ENCODE results near the gene JSRP1. TPM values are rescaled to one million over a fixed set of nuclear protein-coding genes. Genes with fewer than 3 reads are reported as not detected.

The JSRP1 gene
- polyA plus RNA-seq, 1 of the 3 experiments (the other 2 are of a cell fraction): 0.76 TPM

DNA sequence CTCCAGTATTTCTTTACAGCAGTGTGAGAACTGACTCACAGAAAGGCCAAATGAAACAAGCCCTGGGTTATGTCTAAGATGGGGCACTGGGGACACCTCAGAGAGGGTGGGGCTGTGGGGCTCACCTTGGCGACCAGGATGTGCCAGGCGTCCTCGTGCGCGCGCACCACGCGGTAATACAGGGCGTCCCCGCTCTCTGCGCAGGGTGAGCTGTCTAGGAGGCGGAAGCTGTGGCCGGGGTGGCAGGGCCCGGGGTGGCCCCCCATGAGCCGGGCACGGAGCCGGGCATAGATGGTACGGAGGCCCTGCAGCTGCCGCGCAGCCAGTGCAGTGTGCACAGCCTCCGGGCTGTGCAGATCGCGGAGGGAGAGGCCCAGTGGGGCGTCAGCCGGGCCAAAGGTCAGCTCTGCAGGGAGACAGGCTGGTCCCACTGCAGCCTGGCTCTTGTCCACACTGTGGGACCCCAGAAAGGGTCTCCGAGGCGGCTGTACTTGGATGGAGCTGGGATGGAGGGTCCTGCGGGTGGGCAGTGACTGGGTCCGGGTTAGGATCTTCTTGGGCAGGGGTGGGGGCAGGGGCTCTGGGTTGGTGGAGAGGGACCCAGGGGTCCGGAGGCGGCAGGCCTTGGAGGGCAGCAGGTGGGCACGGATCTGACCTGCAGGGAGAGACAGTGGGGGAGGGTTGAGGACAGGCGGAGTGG is 22.4 kb upstream of the JSRP1 start:
- TF ChIP-seq RXRA (IDR thresholded peaks at IDR 0.05; ENCODE audit: borderline replicate concordance, low read depth): no peak
- no peak for TF ChIP-seq GATA2 (CRISPR knock-in tag; IDR thresholded peaks at IDR 0.05)
- TF ChIP-seq GABPA (IDR thresholded peaks at IDR 0.05; ENCODE audit: low read depth): no peak
- no peak for TF ChIP-seq TEAD4 (IDR thresholded peaks at IDR 0.05; ENCODE audit: borderline replicate concordance, insufficient read depth)
- TF ChIP-seq CHD2 (IDR thresholded peaks at IDR 0.05; ENCODE audit: low read length, partially characterized antibody): no peak
- TF ChIP-seq, protein P1, sequence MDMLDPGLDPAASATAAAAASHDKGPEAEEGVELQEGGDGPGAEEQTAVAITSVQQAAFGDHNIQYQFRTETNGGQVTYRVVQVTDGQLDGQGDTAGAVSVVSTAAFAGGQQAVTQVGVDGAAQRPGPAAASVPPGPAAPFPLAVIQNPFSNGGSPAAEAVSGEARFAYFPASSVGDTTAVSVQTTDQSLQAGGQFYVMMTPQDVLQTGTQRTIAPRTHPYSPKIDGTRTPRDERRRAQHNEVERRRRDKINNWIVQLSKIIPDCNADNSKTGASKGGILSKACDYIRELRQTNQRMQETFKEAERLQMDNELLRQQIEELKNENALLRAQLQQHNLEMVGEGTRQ (IDR thresholded peaks at IDR 0.05; ENCODE audit: borderline replicate concordance, low read depth, low read length): no peak
- no peak for TF ChIP-seq RCOR1 (IDR thresholded peaks at IDR 0.05; ENCODE audit: low read length)
- no peak for TF ChIP-seq NRF1 (IDR thresholded peaks at IDR 0.05; ENCODE audit: low read depth, low read length)
- TF ChIP-seq FOSL2 (IDR thresholded peaks at IDR 0.05; ENCODE audit: borderline replicate concordance, low read depth): no peak
- TF ChIP-seq, protein P2, sequence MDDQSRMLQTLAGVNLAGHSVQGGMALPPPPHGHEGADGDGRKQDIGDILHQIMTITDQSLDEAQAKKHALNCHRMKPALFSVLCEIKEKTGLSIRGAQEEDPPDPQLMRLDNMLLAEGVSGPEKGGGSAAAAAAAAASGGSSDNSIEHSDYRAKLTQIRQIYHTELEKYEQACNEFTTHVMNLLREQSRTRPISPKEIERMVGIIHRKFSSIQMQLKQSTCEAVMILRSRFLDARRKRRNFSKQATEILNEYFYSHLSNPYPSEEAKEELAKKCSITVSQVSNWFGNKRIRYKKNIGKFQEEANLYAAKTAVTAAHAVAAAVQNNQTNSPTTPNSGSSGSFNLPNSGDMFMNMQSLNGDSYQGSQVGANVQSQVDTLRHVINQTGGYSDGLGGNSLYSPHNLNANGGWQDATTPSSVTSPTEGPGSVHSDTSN (IDR thresholded peaks at IDR 0.05): no peak
- TF ChIP-seq, protein P3, sequence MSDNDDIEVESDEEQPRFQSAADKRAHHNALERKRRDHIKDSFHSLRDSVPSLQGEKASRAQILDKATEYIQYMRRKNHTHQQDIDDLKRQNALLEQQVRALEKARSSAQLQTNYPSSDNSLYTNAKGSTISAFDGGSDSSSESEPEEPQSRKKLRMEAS (IDR thresholded peaks at IDR 0.05; ENCODE audit: low read depth): no peak
- peak; percentile 28 for DNase-seq
- Histone ChIP-seq H3K4me3 (ENCODE audit: low read depth in 2 of 2, low read length in 1 of 2) (no peak overlapping the region), H3K27ac (ENCODE audit: low read depth in 2 of 2, low read length in 1 of 2) (no peak overlapping the region), H3K9me2 (no peaks in the 10 kb centered on the region), H3K4me2 (no peak overlapping the region), H3K79me2 (ENCODE audit: insufficient read depth) (peaks cover 21% of the 10 kb centered on the region), H3K4me1 (ENCODE audit: control insufficient read depth in 1 of 2, insufficient read depth in 2 of 2, low read depth in 1 of 2, low read length in 1 of 2) (peaks cover 0 to 16% of the 10 kb centered on the region in 2 experiments; a peak in 1 of 4 replicates), H3F3A (replicated peaks; ENCODE audit: insufficient read depth) (no peaks in the 10 kb centered on the region), H4K20me1 (ENCODE audit: insufficient read depth) (peaks cover 18% of the 10 kb centered on the region), H2AFZ (ENCODE audit: low read depth) (no peak overlapping the region), H3K36me3 (replicated peaks in 1 of 2; ENCODE audit: control insufficient read depth in 1 of 2, insufficient read depth in 2 of 2, low read length in 1 of 2) (peaks cover 5 to 7% of the 10 kb centered on the region in 2 experiments), H3K27me3 (ENCODE audit: insufficient read depth) (no peaks in the 10 kb centered on the region), H3K9ac (no peak overlapping the region), H3K9me3 (no peaks in the 10 kb centered on the region)
- POLR2A ChIA-PET: no interaction called here
- CTCF ChIA-PET: interaction anchor here (0.9 to 11.9 kb wide), 5 partner anchors 10 to 40 kb away, joined by 3 to 284 read pairs (median 5); partner anchors contain the start of gene LINGO3
- WGBS (ENCODE audit: low lambda C conversion rate): 77% methylated on average over 5 of the region's 33 CpGs

DNA sequence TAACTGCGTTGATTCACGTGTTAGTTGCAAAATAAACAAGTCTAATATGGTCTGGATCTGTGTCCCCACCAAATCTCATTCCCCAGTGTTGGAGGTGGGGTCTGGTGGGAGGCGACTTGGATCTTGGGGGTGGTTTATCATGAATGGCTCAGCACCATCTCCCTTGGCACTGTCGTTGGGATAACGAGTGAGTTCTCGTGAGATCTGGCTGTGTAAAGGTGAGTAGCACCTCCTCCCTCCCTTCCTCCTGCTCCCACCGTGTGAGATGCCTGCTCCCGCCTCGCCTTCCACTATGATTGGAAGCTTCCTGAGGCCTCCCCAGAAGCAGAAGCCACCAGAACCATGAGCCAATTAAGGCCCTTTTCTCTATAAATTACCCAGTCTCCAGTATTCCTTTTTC is 20.9 kb upstream of the JSRP1 start:
- H3K9ac ChIP-seq: no peak overlapping the region
- 94% methylated on average over 9 of the region's 9 CpGs for WGBS (ENCODE audit: low lambda C conversion rate)
- H3K9me3 ChIP-seq: no peaks in the 10 kb centered on the region
- peaks cover 36% of the 10 kb centered on the region for H3K79me2 ChIP-seq (ENCODE audit: insufficient read depth)
- H2AFZ ChIP-seq (ENCODE audit: low read depth): no peak overlapping the region
- TF ChIP-seq POLR2AphosphoS5 (IDR thresholded peaks at IDR 0.05; ENCODE audit: low read depth, low read length) (no peak), FOSL2 (IDR thresholded peaks at IDR 0.05; ENCODE audit: borderline replicate concordance, low read depth) (no peak)
- TF ChIP-seq, protein P3 (IDR thresholded peaks at IDR 0.05; ENCODE audit: low read depth): no peak
- H3K4me1 ChIP-seq (ENCODE audit: control insufficient read depth in 1 of 2, insufficient read depth in 2 of 2, low read depth in 1 of 2, low read length in 1 of 2): peaks cover 4 to 25% of the 10 kb centered on the region in 2 experiments; a peak in 1 of 4 replicates
- peaks cover 32% of the 10 kb centered on the region for H4K20me1 ChIP-seq (ENCODE audit: insufficient read depth)
- H3K27me3 ChIP-seq (ENCODE audit: insufficient read depth): no peaks in the 10 kb centered on the region
- no peak overlapping the region for H3K4me3 ChIP-seq (ENCODE audit: low read depth in 2 of 2, low read length in 1 of 2)
- peaks cover 11% of the 10 kb centered on the region for H3F3A ChIP-seq (replicated peaks; ENCODE audit: insufficient read depth)
- no peak for DNase-seq
- H3K27ac ChIP-seq (ENCODE audit: low read depth in 2 of 2, low read length in 1 of 2): no peak overlapping the region
- POLR2A ChIA-PET: interaction anchor here (1.3 kb wide), 1 partner anchor 12 kb away, joined by 4 read pairs; no protein-coding TSS in a partner anchor
- CTCF ChIA-PET: interaction anchor here (1.2 to 11.9 kb wide), 7 partner anchors 12 to 36 kb away, joined by 3 to 284 read pairs (median 5); partner anchors contain the start of gene LINGO3
- H3K9me2 ChIP-seq: no peaks in the 10 kb centered on the region
- H3K36me3 ChIP-seq (replicated peaks in 1 of 2; ENCODE audit: control insufficient read depth in 1 of 2, insufficient read depth in 2 of 2, low read length in 1 of 2): peaks cover 11 to 20% of the 10 kb centered on the region in 2 experiments
- no peak overlapping the region for H3K4me2 ChIP-seq
